Astrocyte (in vitro differentiated cells and primary cell): ENCODE measurements around the gene OXTR. TPM values are rescaled to one million over a fixed set of nuclear protein-coding genes. Genes with fewer than 3 reads are reported as not detected.

Experiments used
- DNase-seq: peaks from one replicate; pipeline ENCODE4 v3.0.0-alpha.2; 2010; ENCODE audit warnings: low read depth
- FAIRE-seq: peaks from 2 replicates; lab custom pipeline; 2011; peaks lifted over from hg19 to GRCh38; lab: Jason Lieb, UNC
- H2AFZ ChIP-seq: 2 replicates; pipeline ENCODE4 v1.6.0; 2012; ENCODE audit warnings: low read depth, low read length, inconsistent platforms
- H3K27ac ChIP-seq: 2 replicates; pipeline ENCODE4 v1.5.1; 2011; ENCODE audit warnings: low read depth, low read length, inconsistent platforms
- H3K27me3 ChIP-seq: 2 replicates; pipeline ENCODE4 v1.6.0; 2011; ENCODE audit warnings: low read length, inconsistent platforms; ENCODE audit not compliant: insufficient read depth
- H3K36me3 ChIP-seq: 2 replicates; pipeline ENCODE4 v1.5.1; 2011; ENCODE audit warnings: low read length, inconsistent platforms; ENCODE audit not compliant: insufficient read depth
- H3K4me1 ChIP-seq: 2 replicates; pipeline ENCODE4 v1.5.1; 2011; ENCODE audit warnings: low read length, inconsistent platforms; ENCODE audit not compliant: insufficient read depth
- H3K4me2 ChIP-seq: 2 replicates; pipeline ENCODE4 v1.6.0; 2012; ENCODE audit warnings: low read length, inconsistent platforms
- H3K4me3 ChIP-seq: 2 replicates; pipeline ENCODE4 v1.5.1; 2011; ENCODE audit warnings: low read depth, mild to moderate bottlenecking, low read length, inconsistent platforms; ENCODE audit not compliant: insufficient read depth
- H3K79me2 ChIP-seq: 2 replicates; pipeline ENCODE4 v1.6.0; 2012; ENCODE audit warnings: mild to moderate bottlenecking, low read length, inconsistent platforms; ENCODE audit not compliant: insufficient read depth
- H3K9ac ChIP-seq: 2 replicates; pipeline ENCODE4 v1.6.0; 2012; ENCODE audit warnings: mild to moderate bottlenecking, low read length, inconsistent platforms
- H3K9me3 ChIP-seq: 2 replicates; pipeline ENCODE4 v1.5.1; 2012; ENCODE audit warnings: low read depth, mild to moderate bottlenecking, low read length, inconsistent platforms; ENCODE audit not compliant: insufficient read depth
- H4K20me1 ChIP-seq: 2 replicates; pipeline ENCODE4 v1.6.0; 2012; ENCODE audit warnings: low read length, inconsistent platforms; ENCODE audit not compliant: insufficient read depth
- H3K27ac Mint-ChIP-seq: one replicate; pipeline ENCODE4 v1.8.0; 2021; ENCODE audit warnings: mild to moderate bottlenecking, mixed read lengths; ENCODE audit not compliant: unreplicated experiment
- H3K27me3 Mint-ChIP-seq: one replicate; pipeline ENCODE4 v1.8.0; 2021; ENCODE audit warnings: low read depth, mixed read lengths; ENCODE audit not compliant: unreplicated experiment
- H3K36me3 Mint-ChIP-seq: one replicate; pipeline ENCODE4 v1.8.0; 2021; ENCODE audit warnings: low read depth, mixed read lengths; ENCODE audit not compliant: unreplicated experiment
- H3K4me1 Mint-ChIP-seq: one replicate; pipeline ENCODE4 v1.8.0; 2021; ENCODE audit warnings: low read depth, mixed read lengths; ENCODE audit not compliant: unreplicated experiment
- H3K4me3 Mint-ChIP-seq: one replicate; pipeline ENCODE4 v1.8.0; 2021; ENCODE audit warnings: mild to moderate bottlenecking, moderate library complexity, mixed read lengths; ENCODE audit not compliant: unreplicated experiment
- H3K9me3 Mint-ChIP-seq: one replicate; pipeline ENCODE4 v1.8.0; 2021; ENCODE audit warnings: mild to moderate bottlenecking, mixed read lengths; ENCODE audit not compliant: unreplicated experiment
- CTCF ChIP-seq: IDR thresholded peaks from 2 replicates; pipeline ENCODE4 v1.5.1; 2011; ENCODE audit warnings: low read depth, mild to moderate bottlenecking, inconsistent platforms, low read length, moderate library complexity; ENCODE audit not compliant: insufficient read depth
- EZH2 ChIP-seq: IDR thresholded peaks from 2 replicates; pipeline ENCODE4 v1.6.1; 2012; ENCODE audit warnings: mild to moderate bottlenecking, low read length, inconsistent platforms; ENCODE audit not compliant: insufficient read depth
- total RNA-seq: library from RNA; stranded (reverse); gene quantifications from 2 replicates; pipeline ENCODE4 v1.2.1, GENCODE V29; 2021

OXTR gene
- total RNA-seq, 1 donor from 2014 or later: 3.0 TPM

- H3K9me3 Mint-ChIP-seq: peaks cover 1% of the 10 kb centered on the region
- Histone ChIP-seq H4K20me1 (peaks cover 38% of the 10 kb centered on the region), H3K9ac (no peak overlapping the region), H2AFZ (no peak overlapping the region), H3K27ac (peak overlapping the region; percentile 4), H3K36me3 (peaks cover 23% of the 10 kb centered on the region), H3K4me3 (no peak overlapping the region), H3K79me2 (peaks cover 11% of the 10 kb centered on the region), H3K27me3 (no peaks in the 10 kb centered on the region), H3K9me3 (no peaks in the 10 kb centered on the region), H3K4me1 (peaks cover 22% of the 10 kb centered on the region), H3K4me2 (no peak overlapping the region)
- no peak overlapping the region for H3K4me3 Mint-ChIP-seq
- H3K4me1 Mint-ChIP-seq: peaks cover 8% of the 10 kb centered on the region
- TF ChIP-seq CTCF (no peak), EZH2 (no peak)
- peaks cover 17% of the 10 kb centered on the region for H3K27me3 Mint-ChIP-seq
- H3K36me3 Mint-ChIP-seq: peaks cover 3% of the 10 kb centered on the region
- DNase-seq: peak; percentile 37
- FAIRE-seq: no peak
- H3K27ac Mint-ChIP-seq: no peak overlapping the region
These were observed 12.7 kb downstream of the OXTR start for GRCh38 chr3:8756671-8757070.

DNA sequence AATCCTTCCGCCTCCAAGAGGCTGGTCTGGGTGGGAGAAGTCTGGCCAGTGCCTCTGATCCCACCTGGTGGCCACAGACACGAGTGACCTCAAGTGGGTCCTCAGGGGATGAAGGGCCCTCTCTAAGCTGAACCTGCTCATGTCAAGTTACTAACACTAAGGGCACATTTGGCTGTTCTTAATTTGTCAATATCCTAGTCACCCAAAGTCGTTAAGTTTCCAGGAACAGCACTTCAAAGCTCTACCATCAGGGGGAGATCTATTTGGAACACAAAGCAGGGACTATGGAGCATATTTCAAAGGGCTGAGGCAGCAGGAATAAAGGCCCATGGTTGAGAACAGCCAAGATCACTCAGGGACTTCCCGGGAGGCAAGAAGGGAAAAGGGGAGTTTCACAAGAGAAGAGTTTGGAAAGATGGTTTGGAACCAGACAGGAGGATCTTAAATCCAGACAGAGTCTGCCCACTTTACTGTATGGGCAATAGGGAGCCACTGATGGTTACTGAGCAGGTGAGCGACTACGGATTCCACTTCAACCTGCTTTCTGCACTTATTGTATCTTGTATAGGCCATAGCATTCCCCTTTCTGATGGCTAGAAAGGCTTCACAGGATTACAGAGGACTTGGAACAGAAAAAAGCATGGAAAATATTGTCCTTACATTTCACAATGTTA is 13.7 kb downstream of the OXTR start:
- peaks cover 32% of the 10 kb centered on the region for H3K36me3 ChIP-seq
- H3K27ac Mint-ChIP-seq: no peak overlapping the region
- peak; percentile 38 for TF ChIP-seq CTCF
- TF ChIP-seq EZH2: no peak
- no peak overlapping the region for H3K4me2 ChIP-seq
- no peaks in the 10 kb centered on the region for H3K9me3 ChIP-seq
- no peak overlapping the region for H3K4me3 ChIP-seq
- H4K20me1 ChIP-seq: peaks cover 34% of the 10 kb centered on the region
- H2AFZ ChIP-seq: no peak overlapping the region
- no peaks in the 10 kb centered on the region for H3K27me3 ChIP-seq
- no peak for DNase-seq
- no peak overlapping the region for H3K4me3 Mint-ChIP-seq
- H3K79me2 ChIP-seq: peaks cover 9% of the 10 kb centered on the region
- peaks cover 22% of the 10 kb centered on the region for H3K4me1 ChIP-seq
- H3K27me3 Mint-ChIP-seq: peaks cover 11% of the 10 kb centered on the region
- peaks cover 8% of the 10 kb centered on the region for H3K4me1 Mint-ChIP-seq
- no peak overlapping the region for H3K9ac ChIP-seq
- no peak for FAIRE-seq
- H3K36me3 Mint-ChIP-seq: peaks cover 3% of the 10 kb centered on the region
- H3K9me3 Mint-ChIP-seq: peaks cover 1% of the 10 kb centered on the region
- H3K27ac ChIP-seq: no peak overlapping the region

- H3K9ac ChIP-seq: no peak overlapping the region
- Mint-ChIP-seq H3K4me1 (peaks cover 8% of the 10 kb centered on the region), H3K36me3 (peaks cover 3% of the 10 kb centered on the region), H3K27ac (no peak overlapping the region), H3K9me3 (no peaks in the 10 kb centered on the region), H3K4me3 (no peak overlapping the region), H3K27me3 (peaks cover 7% of the 10 kb centered on the region)
- no peak overlapping the region for H3K4me3 ChIP-seq
- no peak overlapping the region for H3K4me2 ChIP-seq
- peaks cover 22% of the 10 kb centered on the region for H3K4me1 ChIP-seq
- FAIRE-seq (peak; percentile 82), DNase-seq (no peak)
- H3K9me3 ChIP-seq: no peaks in the 10 kb centered on the region
- no peak for TF ChIP-seq EZH2
- no peak for TF ChIP-seq CTCF
- peaks cover 34% of the 10 kb centered on the region for H4K20me1 ChIP-seq
- H3K79me2 ChIP-seq: peaks cover 9% of the 10 kb centered on the region
- no peak overlapping the region for H3K27ac ChIP-seq
- H3K27me3 ChIP-seq: no peaks in the 10 kb centered on the region
- peaks cover 37% of the 10 kb centered on the region for H3K36me3 ChIP-seq
- no peak overlapping the region for H2AFZ ChIP-seq
These were observed 14.3 kb downstream of the OXTR start for GRCh38 chr3:8755097-8755496.
